ENCODE data around the gene EDC4.

DNA sequence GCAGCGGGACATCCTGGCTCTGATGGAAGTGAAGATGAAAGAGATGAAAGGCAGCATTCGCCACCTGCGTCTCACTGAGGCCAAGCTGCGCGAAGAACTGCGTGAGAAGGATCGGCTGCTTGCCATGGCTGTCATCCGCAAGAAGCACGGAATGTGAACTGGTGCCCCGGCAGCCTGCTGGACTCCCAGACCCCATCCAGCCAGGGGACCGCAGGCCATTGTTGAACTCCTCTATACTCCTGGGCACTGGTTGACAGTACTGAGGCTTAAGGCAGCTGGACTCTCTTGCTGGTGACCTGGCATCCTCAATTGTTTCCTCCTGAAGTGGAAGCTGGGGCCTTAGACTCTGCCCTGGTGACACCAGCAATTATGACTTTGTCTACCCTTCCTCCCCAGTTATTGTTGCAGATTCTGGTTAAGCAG, 29.5 kb upstream of the EDC4 start:
- no peak for TF ChIP-seq POLR2AphosphoS5 (IDR thresholded peaks at IDR 0.05; ENCODE audit: low read depth, low read length)
- TF ChIP-seq, protein P1, sequence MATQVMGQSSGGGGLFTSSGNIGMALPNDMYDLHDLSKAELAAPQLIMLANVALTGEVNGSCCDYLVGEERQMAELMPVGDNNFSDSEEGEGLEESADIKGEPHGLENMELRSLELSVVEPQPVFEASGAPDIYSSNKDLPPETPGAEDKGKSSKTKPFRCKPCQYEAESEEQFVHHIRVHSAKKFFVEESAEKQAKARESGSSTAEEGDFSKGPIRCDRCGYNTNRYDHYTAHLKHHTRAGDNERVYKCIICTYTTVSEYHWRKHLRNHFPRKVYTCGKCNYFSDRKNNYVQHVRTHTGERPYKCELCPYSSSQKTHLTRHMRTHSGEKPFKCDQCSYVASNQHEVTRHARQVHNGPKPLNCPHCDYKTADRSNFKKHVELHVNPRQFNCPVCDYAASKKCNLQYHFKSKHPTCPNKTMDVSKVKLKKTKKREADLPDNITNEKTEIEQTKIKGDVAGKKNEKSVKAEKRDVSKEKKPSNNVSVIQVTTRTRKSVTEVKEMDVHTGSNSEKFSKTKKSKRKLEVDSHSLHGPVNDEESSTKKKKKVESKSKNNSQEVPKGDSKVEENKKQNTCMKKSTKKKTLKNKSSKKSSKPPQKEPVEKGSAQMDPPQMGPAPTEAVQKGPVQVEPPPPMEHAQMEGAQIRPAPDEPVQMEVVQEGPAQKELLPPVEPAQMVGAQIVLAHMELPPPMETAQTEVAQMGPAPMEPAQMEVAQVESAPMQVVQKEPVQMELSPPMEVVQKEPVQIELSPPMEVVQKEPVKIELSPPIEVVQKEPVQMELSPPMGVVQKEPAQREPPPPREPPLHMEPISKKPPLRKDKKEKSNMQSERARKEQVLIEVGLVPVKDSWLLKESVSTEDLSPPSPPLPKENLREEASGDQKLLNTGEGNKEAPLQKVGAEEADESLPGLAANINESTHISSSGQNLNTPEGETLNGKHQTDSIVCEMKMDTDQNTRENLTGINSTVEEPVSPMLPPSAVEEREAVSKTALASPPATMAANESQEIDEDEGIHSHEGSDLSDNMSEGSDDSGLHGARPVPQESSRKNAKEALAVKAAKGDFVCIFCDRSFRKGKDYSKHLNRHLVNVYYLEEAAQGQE (IDR thresholded peaks at IDR 0.05; ENCODE audit: insufficient read depth in 1 of 2, low read depth in 2 of 2, low read length in 2 of 2) = no peak
- no peak for TF ChIP-seq TAF1 (IDR thresholded peaks at IDR 0.05; ENCODE audit: borderline replicate concordance, insufficient read depth, low read length)
- no peak for TF ChIP-seq SIN3A (IDR thresholded peaks at IDR 0.05; ENCODE audit: borderline replicate concordance, insufficient read depth, low read length)
- TF ChIP-seq FOXP2 (optimal IDR thresholded peaks at IDR 0.05; ENCODE audit: borderline replicate concordance, extremely low read depth, extremely low read length, insufficient read depth) = no peak
